Duodenal mucosa (tissue), 2 donors: ENCODE measurements around the gene MRTFB.

Experiments used
- H3K27ac ChIP-seq: one replicate; pipeline ENCODE4 v1.7.0; 2013; ENCODE audit warnings: low read depth, low read length
- H3K27me3 ChIP-seq, 2 donors: one replicate each; pipeline ENCODE4 v1.7.0; 2013; ENCODE audit warnings: low read length in 2 of 2, control low read depth in 1 of 2; ENCODE audit not compliant: insufficient read depth in 2 of 2, control insufficient read depth in 1 of 2
- H3K36me3 ChIP-seq, 2 donors: one replicate each; pipeline ENCODE4 v1.7.0; 2013; ENCODE audit warnings: low read length in 2 of 2, control low read depth in 1 of 2; ENCODE audit not compliant: insufficient read depth in 2 of 2, control insufficient read depth in 1 of 2
- H3K4me1 ChIP-seq, 2 donors: one replicate each; pipeline ENCODE4 v1.7.0; 2013; ENCODE audit warnings: low read length in 2 of 2, control low read depth in 1 of 2; ENCODE audit not compliant: insufficient read depth in 2 of 2, control insufficient read depth in 1 of 2
- H3K4me3 ChIP-seq, 2 donors: one replicate each; pipeline ENCODE4 v1.7.0; 2013; ENCODE audit warnings: low read length in 2 of 2, low read depth in 1 of 2
- H3K9ac ChIP-seq, 2 donors: one replicate each; pipeline ENCODE4 v1.7.0; 2013; ENCODE audit warnings: low read length in 2 of 2, low read depth in 1 of 2
- H3K9me3 ChIP-seq, 2 donors: one replicate each; pipeline ENCODE4 v1.7.0; 2013; ENCODE audit warnings: low read length in 2 of 2, control low read depth in 1 of 2; ENCODE audit not compliant: control insufficient read depth in 1 of 2

Gene MRTFB

DNA sequence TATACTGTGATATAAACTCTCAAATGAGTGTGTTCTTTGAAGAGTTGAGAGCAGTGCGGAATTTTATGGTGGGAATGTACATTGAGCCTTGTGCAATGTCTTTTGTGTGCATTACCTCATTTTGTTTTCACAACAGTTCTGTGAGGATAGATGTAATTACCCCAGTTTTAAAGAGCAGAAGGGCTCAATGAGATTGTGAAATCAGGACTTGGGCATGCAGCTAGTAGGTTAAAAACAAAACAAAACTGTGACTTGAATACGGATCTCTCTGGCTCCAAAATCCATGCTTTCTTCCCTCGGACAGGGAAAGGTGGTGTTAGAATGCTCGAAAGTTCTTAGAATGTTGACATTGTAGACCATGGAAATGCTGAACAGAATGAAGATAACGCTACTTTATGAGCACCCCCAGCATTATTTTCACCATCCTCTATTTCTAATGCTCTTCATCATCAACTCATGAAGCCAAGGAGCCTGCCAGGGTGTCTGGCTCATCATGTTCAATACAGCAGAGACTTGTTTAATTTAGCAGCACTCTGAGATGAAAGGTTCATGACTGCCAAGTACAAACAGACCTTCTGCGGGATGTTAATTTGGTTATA is 17.1 kb downstream of the MRTFB start:
- Histone ChIP-seq H3K9me3 (no peaks in the 10 kb centered on the region), H3K27me3 (no peaks in the 10 kb centered on the region), H3K4me3 (peak overlapping the region in 1 of 2 donors; percentile 13), H3K27ac (no peak overlapping the region), H3K9ac (no peak overlapping the region), H3K36me3 (peaks cover 0 to 3% of the 10 kb centered on the region in 2 donors), H3K4me1 (peaks cover 31 to 50% of the 10 kb centered on the region in 2 donors)

DNA sequence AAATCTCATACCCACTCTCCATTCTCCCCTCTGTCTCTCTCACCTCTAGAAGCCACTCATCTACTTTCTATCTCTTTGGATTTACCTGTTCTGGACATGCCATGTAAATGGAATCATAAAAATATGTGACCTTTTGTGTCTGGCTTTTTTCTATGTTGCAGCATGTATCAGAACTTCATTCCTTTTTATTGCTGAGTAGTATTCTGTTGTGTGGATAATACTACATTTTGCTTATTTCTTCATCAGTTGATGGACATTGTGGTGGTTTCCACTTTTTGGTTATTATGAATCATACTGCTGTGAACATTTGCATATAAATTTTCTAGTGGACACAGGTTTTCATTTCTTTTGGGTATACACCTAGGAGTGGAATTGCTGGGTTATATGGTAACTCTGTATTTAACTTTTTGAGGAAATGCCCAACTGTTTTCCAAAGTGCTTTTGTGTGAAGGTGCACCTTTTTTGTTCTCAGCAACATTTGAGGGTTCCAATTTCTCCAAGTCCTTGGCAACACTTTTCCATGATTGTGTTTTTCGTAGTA is 18.2 kb downstream of the MRTFB start:
- no peak overlapping the region for H3K27ac ChIP-seq
- no peak overlapping the region for H3K4me3 ChIP-seq
- H3K27me3 ChIP-seq: no peaks in the 10 kb centered on the region
- no peaks in the 10 kb centered on the region for H3K9me3 ChIP-seq
- H3K36me3 ChIP-seq: no peaks in the 10 kb centered on the region
- H3K4me1 ChIP-seq: peaks cover 31 to 53% of the 10 kb centered on the region in 2 donors
- no peak overlapping the region for H3K9ac ChIP-seq

DNA sequence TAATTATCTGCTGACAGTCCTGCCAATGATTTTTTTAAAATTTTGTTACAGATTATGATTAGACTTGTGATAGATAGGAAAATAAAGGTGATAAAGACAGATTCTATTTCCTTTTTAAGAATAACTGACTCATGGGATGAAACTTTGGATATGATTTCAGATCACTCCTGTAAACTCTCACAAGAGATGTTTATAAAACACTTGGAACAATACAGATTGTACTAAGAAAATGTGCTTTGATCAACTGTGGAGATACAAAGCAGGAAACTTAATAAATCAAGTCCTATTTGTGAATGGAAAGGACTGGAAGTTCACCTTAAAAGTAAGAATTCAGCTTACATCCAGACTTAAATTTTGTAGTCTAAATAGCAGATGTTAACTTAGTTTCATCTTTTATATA is 21.4 kb downstream of the MRTFB start:
- no peaks in the 10 kb centered on the region for H3K36me3 ChIP-seq
- peaks cover 26 to 68% of the 10 kb centered on the region in 2 donors for H3K4me1 ChIP-seq
- H3K27me3 ChIP-seq: no peaks in the 10 kb centered on the region
- H3K4me3 ChIP-seq: no peak overlapping the region
- no peaks in the 10 kb centered on the region for H3K9me3 ChIP-seq
- no peak overlapping the region for H3K27ac ChIP-seq
- no peak overlapping the region for H3K9ac ChIP-seq

DNA sequence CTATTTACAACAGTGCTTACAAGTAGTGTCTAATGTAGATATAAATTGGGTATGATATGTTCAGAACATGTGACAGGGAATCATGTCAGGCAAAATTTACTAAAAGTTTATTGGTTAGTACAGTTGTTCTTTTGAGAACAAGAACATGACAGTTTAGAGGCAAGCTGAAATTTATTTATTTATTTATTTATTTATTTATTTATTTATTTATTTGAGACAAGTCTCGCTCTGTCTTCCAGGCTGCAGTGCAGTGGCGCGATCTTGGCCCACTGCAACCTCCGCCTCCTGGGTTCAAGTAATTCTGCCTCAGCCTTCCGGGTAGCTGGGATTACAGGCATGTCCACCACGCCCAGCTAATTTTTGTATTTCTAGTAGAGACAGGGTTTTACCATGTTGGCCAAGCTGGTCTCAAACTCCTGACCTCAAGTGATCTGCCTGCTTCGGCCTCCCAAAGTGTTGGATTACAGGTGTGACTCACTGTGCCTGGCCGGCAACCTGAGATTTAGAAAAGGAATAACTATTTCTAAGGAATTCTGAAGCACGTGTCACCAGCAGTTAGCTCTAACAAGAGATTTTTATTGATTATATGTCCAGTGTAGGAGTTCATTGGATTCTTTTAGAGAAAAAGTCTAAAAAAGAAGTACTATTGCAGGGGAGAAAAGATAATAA is 24.9 kb downstream of the MRTFB start:
- Histone ChIP-seq H3K9me3 (no peaks in the 10 kb centered on the region), H3K4me1 (peaks cover 12 to 55% of the 10 kb centered on the region in 2 donors), H3K27ac (peak overlapping the region; percentile 42)

DNA sequence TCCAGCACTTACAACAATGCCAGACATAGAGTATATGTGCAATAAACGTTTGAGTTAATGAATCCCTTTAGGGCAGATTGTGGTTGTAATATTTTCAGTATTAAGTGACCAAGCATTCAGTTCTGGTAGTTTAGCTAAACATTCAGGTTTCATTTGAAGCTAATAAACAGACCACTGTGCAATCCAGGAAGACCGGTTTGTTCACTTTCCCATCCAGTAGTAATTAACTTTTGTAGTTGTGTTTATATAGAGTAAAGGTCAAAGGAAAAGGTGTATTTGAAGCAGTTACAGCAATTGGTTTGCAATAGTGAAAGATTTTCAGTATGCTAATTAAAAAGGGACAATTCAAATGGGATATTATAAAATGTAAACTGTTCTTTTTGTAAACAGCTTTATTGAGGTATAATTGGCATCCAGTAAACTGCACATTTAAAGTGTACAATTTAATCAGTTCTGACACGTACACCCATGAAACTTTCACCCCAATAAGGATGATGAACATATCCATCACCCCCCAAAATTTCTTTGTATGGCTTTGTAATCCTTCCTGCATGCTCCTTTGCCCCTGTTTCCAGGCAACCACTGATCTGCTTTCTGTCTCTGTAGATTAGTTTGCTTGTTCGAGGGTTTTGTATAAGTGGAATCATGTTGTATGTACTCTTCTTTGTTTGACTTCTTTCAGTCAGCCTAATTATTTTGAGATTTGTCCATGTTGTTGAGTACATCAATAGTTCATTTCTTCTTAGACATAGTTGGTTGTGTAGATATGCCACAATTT is 26.3 kb downstream of the MRTFB start:
- Histone ChIP-seq H3K36me3 (no peaks in the 10 kb centered on the region), H3K4me3 (peak overlapping the region; percentile 36 to 40), H3K9me3 (no peaks in the 10 kb centered on the region), H3K9ac (no peak overlapping the region), H3K4me1 (peaks cover 13 to 57% of the 10 kb centered on the region in 2 donors), H3K27me3 (no peaks in the 10 kb centered on the region), H3K27ac (peak overlapping the region; percentile 41)

More for the DNA sequence above, 24.9 kb downstream of the MRTFB start:
- Histone ChIP-seq H3K27me3 (no peaks in the 10 kb centered on the region), H3K9ac (no peak overlapping the region), H3K4me3 (no peak overlapping the region), H3K36me3 (no peaks in the 10 kb centered on the region)

DNA sequence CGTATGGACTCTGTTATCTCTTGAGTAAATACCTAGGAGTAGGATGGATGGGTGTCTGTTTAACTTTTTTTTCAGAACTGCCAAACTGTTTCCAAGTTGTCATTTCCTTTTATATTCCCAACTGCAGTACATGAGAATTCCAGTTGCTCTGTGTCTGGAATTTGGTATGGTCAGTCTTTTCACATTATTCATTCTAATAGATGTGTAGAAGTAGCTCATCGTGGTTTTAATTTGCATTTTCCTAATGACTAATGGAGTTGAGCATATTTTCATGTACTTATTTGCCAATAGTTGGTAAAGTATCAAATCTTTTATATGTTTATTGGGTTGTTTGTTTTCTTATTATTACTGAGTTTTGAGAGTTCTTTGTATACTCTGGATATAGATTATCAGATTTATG is 27.0 kb downstream of the MRTFB start:
- Histone ChIP-seq H3K36me3 (no peaks in the 10 kb centered on the region), H3K9me3 (no peaks in the 10 kb centered on the region), H3K4me3 (peak overlapping the region in 1 of 2 donors; percentile 40), H3K9ac (no peak overlapping the region), H3K27ac (no peak overlapping the region), H3K27me3 (no peaks in the 10 kb centered on the region), H3K4me1 (peaks cover 20 to 61% of the 10 kb centered on the region in 2 donors)

DNA sequence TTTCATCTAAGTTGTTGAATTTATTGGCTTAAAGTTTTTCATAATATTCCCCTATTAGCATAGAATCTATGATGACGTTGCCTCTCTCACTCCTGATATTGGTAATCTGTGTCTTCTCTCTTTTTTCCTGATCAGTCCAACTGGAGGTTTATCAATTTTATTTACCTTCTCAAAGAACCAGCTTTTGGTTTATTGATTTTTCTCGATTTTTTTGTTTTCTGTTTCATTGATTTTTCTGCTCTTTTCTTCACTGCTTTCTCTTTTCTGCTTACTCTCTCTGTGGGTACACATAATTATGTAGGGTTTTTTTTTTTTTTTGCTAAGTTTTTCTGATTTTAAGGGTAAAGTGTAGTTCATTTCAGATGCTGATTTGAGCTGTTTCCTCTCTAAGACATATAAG is 29.7 kb downstream of the MRTFB start:
- Histone ChIP-seq H3K27me3 (no peaks in the 10 kb centered on the region), H3K4me1 (peaks cover 30 to 69% of the 10 kb centered on the region in 2 donors), H3K36me3 (no peaks in the 10 kb centered on the region), H3K9ac (no peak overlapping the region), H3K27ac (no peak overlapping the region), H3K4me3 (no peak overlapping the region), H3K9me3 (no peaks in the 10 kb centered on the region)

DNA sequence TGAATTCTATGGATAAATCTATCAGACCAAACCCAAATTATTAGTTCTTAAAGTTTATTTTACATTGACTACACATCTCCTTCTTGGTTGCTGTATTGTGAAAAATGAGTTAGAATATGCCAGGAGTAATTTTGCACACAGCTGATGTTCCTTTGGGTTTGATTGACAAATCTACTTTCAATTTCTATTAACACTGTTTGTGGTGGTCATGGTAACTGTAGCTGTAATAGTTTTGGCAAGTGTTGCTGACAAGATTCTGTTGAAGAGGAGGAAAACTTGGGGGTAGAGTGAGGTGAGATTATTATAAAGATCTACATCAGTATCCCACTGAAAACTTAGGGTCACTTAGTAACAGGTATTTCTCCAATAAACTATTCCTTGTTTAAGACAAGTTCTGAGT is 30.3 kb downstream of the MRTFB start:
- Histone ChIP-seq H3K9ac (no peak overlapping the region), H3K4me3 (no peak overlapping the region), H3K36me3 (no peaks in the 10 kb centered on the region), H3K9me3 (no peaks in the 10 kb centered on the region), H3K27me3 (no peaks in the 10 kb centered on the region), H3K4me1 (peaks cover 31 to 69% of the 10 kb centered on the region in 2 donors), H3K27ac (no peak overlapping the region)

DNA sequence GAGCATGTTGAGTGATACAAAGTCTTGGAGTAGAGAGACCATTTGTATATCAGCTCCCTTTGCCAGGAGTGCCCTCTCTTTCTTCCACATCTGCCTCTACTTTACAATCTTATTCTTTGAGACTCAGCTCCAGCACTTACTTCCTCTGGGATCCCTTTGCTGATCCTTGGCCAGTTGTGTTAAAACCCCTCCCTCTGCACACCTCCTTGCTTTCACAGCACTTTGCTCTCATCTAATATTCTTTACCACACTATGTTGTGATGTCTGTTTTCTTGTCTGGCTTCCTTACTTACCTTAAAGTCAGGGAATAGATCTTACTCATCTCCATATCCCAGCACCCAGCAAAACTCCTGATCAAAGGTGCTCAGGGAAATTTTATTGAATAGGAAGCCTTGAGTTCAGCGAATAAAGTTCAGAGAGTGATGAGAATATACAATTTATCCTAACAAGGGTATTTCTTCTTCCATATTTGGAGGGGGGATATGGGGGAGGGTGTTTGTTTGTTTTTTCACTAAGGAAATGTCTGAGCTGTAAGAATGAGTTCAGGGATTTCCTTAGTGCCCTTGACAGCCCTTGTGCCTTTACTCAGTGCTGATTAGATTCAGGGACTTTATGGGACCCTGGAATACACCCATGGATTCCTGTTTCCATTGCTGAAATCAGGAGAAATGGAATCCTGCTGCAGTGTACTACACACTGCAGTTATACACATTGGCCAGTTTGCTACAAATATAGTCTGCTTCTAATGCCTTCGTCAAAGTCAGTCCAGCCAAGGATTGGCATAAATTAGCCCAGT is 32.0 kb downstream of the MRTFB start:
- Histone ChIP-seq H3K27me3 (no peaks in the 10 kb centered on the region), H3K36me3 (no peaks in the 10 kb centered on the region), H3K4me3 (no peak overlapping the region), H3K9me3 (no peaks in the 10 kb centered on the region), H3K27ac (no peak overlapping the region), H3K9ac (no peak overlapping the region), H3K4me1 (peaks cover 31 to 54% of the 10 kb centered on the region in 2 donors)
